CD4-positive, CD25-positive, alpha-beta regulatory T cell (primary cell): ENCODE results near the gene LIPC. TPM values are rescaled to one million over a fixed set of nuclear protein-coding genes. Genes with fewer than 3 reads are reported as not detected.

Experiments
- ATAC-seq, 2 donors: fragments of 150-1000 bp; cut with Tn5 transposase; one replicate each; pipeline ENCODE4 v1.10.0; 2021; ENCODE audit warnings: low read depth in 2 of 2, moderate number of reproducible peaks in 2 of 2, moderate library complexity in 1 of 2
- DNase-seq, 3 donors: peaks; one replicate each; pipeline versions ENCODE4 v3.0.0 to v3.0.0-alpha.2; 2012 to 2022; ENCODE audit warnings: mixed read lengths in 1 of 3
- H3K27ac ChIP-seq: one replicate; pipeline ENCODE4 v1.7.0; 2013; ENCODE audit warnings: mild to moderate bottlenecking, low read length; ENCODE audit not compliant: insufficient read depth, poor library complexity, severe bottlenecking
- H3K27me3 ChIP-seq: one replicate; pipeline ENCODE4 v1.7.0; 2013; ENCODE audit warnings: low read length; ENCODE audit not compliant: control insufficient read depth, insufficient read depth
- H3K36me3 ChIP-seq: one replicate; pipeline ENCODE4 v1.7.0; 2013; ENCODE audit warnings: mild to moderate bottlenecking, low read length, moderate library complexity; ENCODE audit not compliant: control insufficient read depth, insufficient read depth
- H3K4me1 ChIP-seq: 2 replicates; pipeline ENCODE4 v1.7.0; 2013; ENCODE audit warnings: mild to moderate bottlenecking, low read length; ENCODE audit not compliant: insufficient read depth, control insufficient read depth, poor library complexity, severe bottlenecking
- H3K4me3 ChIP-seq: one replicate; pipeline ENCODE4 v1.7.0; 2013; ENCODE audit warnings: low read depth, mild to moderate bottlenecking, low read length, moderate library complexity
- H3K9me3 ChIP-seq, 2 experiments: 1 replicate in 1 of 2; 2 replicates in 1 of 2; pipeline ENCODE4 v1.7.0; 2013; ENCODE audit warnings: low read length in 2 of 2, mild to moderate bottlenecking in 1 of 2, moderate library complexity in 1 of 2; ENCODE audit not compliant: control insufficient read depth in 2 of 2
- H3K27ac Mint-ChIP-seq, 3 donors: one replicate each; pipeline ENCODE4 v1.8.0; 2020 to 2022; ENCODE audit warnings: mild to moderate bottlenecking in 3 of 3, mixed read lengths in 3 of 3, moderate library complexity in 2 of 3
- H3K27me3 Mint-ChIP-seq: one replicate; pipeline ENCODE4 v1.8.0; 2022; ENCODE audit warnings: mild to moderate bottlenecking, mixed read lengths
- H3K36me3 Mint-ChIP-seq: one replicate; pipeline ENCODE4 v1.8.0; 2020; ENCODE audit warnings: mixed read lengths
- H3K4me1 Mint-ChIP-seq, 4 donors: one replicate each; pipeline ENCODE4 v1.8.0; 2020 to 2022; ENCODE audit warnings: mixed read lengths in 4 of 4, mild to moderate bottlenecking in 1 of 4
- H3K4me3 Mint-ChIP-seq, 4 donors: one replicate each; pipeline ENCODE4 v1.8.0; 2020 to 2022; ENCODE audit warnings: mild to moderate bottlenecking in 4 of 4, mixed read lengths in 4 of 4, moderate library complexity in 3 of 4
- H3K9me3 Mint-ChIP-seq, 7 donors: one replicate each; pipeline ENCODE4 v1.8.0; 2020 to 2022; ENCODE audit warnings: mixed read lengths in 7 of 7, mild to moderate bottlenecking in 3 of 7, moderate library complexity in 2 of 7
- polyA plus RNA-seq, 4 donors: library from polyadenylated mRNA; unstranded; fragments of 300-500 nt; fragmentation: Illumina TruSeq; gene quantifications; one replicate each; pipeline ENCODE4 v1.2.3, GENCODE V29; 2021
- total RNA-seq: library from RNA; stranded (reverse); gene quantifications from one replicate; pipeline ENCODE4 v1.2.3, GENCODE V29; 2022

Gene LIPC
- total and polyA plus RNA-seq, 5 donors from 2014 or later = 0.54 to 1.7 (median 1.6) TPM

DNA sequence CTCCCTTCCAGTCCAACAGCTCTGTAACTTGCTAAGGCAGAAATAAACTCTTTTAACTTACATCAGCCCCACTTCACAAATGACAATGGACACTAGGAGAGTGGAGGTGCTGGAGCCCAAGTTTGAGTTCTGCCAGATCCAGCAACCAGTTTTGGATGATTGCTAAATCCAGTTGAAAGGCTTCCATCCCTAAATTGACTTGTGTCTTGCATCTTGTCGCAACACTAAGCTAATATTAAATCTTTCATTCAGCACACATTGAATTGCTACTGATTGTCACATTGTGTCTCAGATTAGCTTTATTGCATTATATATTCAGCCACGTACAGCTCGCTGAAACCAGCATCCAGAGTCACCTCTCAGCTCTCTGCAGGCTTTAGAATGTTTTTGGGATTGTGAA is 41.7 kb upstream of the LIPC start:
- H3K9me3 Mint-ChIP-seq = no peaks in the 10 kb centered on the region
- no peak for DNase-seq
- no peak overlapping the region for H3K27ac Mint-ChIP-seq
- no peak overlapping the region for H3K4me3 Mint-ChIP-seq
- Histone ChIP-seq H3K4me1 (no peaks in the 10 kb centered on the region), H3K27ac (no peak overlapping the region), H3K4me3 (no peak overlapping the region), H3K27me3 (peaks cover 4% of the 10 kb centered on the region), H3K36me3 (no peaks in the 10 kb centered on the region), H3K9me3 (no peaks in the 10 kb centered on the region)
- H3K36me3 Mint-ChIP-seq = peaks cover 4% of the 10 kb centered on the region
- H3K4me1 Mint-ChIP-seq = no peaks in the 10 kb centered on the region
- H3K27me3 Mint-ChIP-seq = peaks cover 13% of the 10 kb centered on the region
- ATAC-seq = no peak

GRCh38 chr15:58390655-58391054 is 41.1 kb upstream of the LIPC start:
- H3K4me3 ChIP-seq = no peak overlapping the region
- no peak for DNase-seq
- no peaks in the 10 kb centered on the region for H3K4me1 Mint-ChIP-seq
- peaks cover 13% of the 10 kb centered on the region for H3K27me3 Mint-ChIP-seq
- ATAC-seq = no peak
- no peaks in the 10 kb centered on the region for H3K36me3 ChIP-seq
- H3K27ac Mint-ChIP-seq = no peak overlapping the region
- H3K9me3 ChIP-seq = no peaks in the 10 kb centered on the region
- no peak overlapping the region for H3K27ac ChIP-seq
- H3K9me3 Mint-ChIP-seq = no peaks in the 10 kb centered on the region
- H3K27me3 ChIP-seq = peaks cover 4% of the 10 kb centered on the region
- peaks cover 4% of the 10 kb centered on the region for H3K36me3 Mint-ChIP-seq
- H3K4me3 Mint-ChIP-seq = no peak overlapping the region
- H3K4me1 ChIP-seq = no peaks in the 10 kb centered on the region

GRCh38 chr15:58391088-58391487 is 40.7 kb upstream of the LIPC start:
- peaks cover 13% of the 10 kb centered on the region for H3K27me3 Mint-ChIP-seq
- Histone ChIP-seq H3K27me3 (peaks cover 4% of the 10 kb centered on the region), H3K4me3 (no peak overlapping the region), H3K4me1 (no peaks in the 10 kb centered on the region), H3K9me3 (no peaks in the 10 kb centered on the region), H3K27ac (no peak overlapping the region), H3K36me3 (no peaks in the 10 kb centered on the region)
- ATAC-seq = no peak
- peak overlapping the region in 1 of 3 donors; percentile 23 for H3K27ac Mint-ChIP-seq
- H3K4me3 Mint-ChIP-seq = no peak overlapping the region
- peaks cover 0 to 2% (median 0%) of the 10 kb centered on the region in 4 donors for H3K4me1 Mint-ChIP-seq
- DNase-seq = no peak
- H3K9me3 Mint-ChIP-seq = no peaks in the 10 kb centered on the region
- H3K36me3 Mint-ChIP-seq = peaks cover 4% of the 10 kb centered on the region

DNA sequence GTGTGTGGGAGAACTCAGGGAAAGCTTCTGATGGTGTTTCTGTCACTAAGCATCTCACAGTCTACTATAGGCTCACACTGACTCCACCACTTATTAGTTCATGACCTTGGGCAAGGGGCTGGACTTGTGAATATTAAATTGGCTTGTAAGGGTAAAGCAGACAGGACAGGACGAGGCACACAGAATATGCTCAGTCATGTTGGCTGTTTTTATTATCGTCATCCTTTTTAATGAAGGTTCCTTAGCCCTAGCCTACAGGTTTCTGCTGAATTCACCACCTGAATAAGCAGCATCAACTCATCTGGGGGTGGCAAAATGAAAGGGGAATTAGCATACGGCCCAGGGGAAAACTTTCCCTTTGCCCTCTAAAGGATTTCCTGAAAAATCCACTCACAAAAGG is 39.6 kb upstream of the LIPC start:
- H3K36me3 Mint-ChIP-seq = peaks cover 4% of the 10 kb centered on the region
- DNase-seq = no peak
- H3K9me3 ChIP-seq = no peaks in the 10 kb centered on the region
- H3K4me3 ChIP-seq = no peak overlapping the region
- H3K36me3 ChIP-seq = no peaks in the 10 kb centered on the region
- peaks cover 4% of the 10 kb centered on the region for H3K27me3 ChIP-seq
- no peaks in the 10 kb centered on the region for H3K4me1 ChIP-seq
- H3K9me3 Mint-ChIP-seq = no peaks in the 10 kb centered on the region
- H3K27me3 Mint-ChIP-seq = peaks cover 13% of the 10 kb centered on the region
- H3K4me3 Mint-ChIP-seq = no peak overlapping the region
- no peak for ATAC-seq
- H3K27ac ChIP-seq = no peak overlapping the region
- no peak overlapping the region for H3K27ac Mint-ChIP-seq
- H3K4me1 Mint-ChIP-seq = peaks cover 0 to 2% (median 0%) of the 10 kb centered on the region in 4 donors

DNA sequence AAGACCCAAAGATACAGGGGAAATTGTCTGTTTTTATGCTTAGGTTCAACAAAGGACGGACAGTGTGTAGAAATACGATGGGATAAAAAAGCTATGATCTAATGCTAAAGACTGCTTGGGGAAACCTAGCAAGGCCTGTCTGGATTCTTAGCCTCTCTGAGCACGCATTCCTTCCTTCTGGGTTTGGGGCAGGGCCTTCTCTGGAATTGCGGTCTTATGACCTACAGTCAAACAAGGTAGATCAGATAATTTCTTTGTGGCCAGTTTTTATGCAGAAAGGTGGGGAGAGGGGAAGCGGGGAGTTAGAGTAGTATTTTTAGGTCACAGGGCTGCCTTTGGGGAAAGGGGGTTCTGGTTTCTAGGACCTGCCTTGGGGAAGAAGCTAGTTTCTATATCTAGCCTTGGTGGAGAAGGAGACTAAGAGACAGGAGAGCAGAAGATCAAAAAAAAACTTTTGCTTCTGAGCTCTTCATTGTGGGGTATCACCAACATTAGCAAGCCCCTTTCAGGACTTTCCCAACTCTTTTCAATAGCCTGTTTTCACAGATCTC is 39.1 kb upstream of the LIPC start:
- Histone ChIP-seq H3K4me1 (no peaks in the 10 kb centered on the region), H3K27ac (no peak overlapping the region), H3K9me3 (no peaks in the 10 kb centered on the region), H3K4me3 (no peak overlapping the region), H3K27me3 (peaks cover 4% of the 10 kb centered on the region), H3K36me3 (no peaks in the 10 kb centered on the region)
- Mint-ChIP-seq H3K27me3 (peaks cover 13% of the 10 kb centered on the region), H3K4me1 (peaks cover 0 to 2% (median 0%) of the 10 kb centered on the region in 4 donors), H3K36me3 (peaks cover 4% of the 10 kb centered on the region), H3K4me3 (no peak overlapping the region), H3K27ac (no peak overlapping the region), H3K9me3 (no peaks in the 10 kb centered on the region)
- no peak for ATAC-seq
- DNase-seq = no peak

DNA sequence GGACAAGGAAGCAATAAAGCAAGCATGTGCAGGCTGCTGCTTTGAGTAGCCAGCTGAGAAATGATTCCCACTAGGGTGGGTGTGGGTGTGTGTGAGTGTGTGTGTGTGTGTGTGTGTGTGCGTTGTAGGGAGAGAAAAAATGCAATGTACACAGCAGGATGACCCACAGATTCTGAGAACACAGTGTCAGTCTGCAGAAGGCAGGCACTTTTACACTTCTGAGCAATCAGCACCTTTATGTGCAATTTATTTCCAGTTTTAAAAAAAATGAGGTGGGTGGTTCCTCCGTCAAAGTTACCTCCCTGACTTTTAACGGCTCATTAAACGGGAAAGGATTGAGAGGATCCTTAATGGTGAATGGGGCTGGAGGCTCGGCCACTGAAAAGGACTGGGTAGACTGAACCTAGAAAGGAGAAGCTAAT is 38.5 kb upstream of the LIPC start:
- no peaks in the 10 kb centered on the region for H3K9me3 ChIP-seq
- H3K27ac Mint-ChIP-seq = no peak overlapping the region
- no peaks in the 10 kb centered on the region for H3K36me3 ChIP-seq
- ATAC-seq (no peak), DNase-seq (no peak)
- no peak overlapping the region for H3K4me3 Mint-ChIP-seq
- H3K4me3 ChIP-seq = no peak overlapping the region
- H3K9me3 Mint-ChIP-seq = no peaks in the 10 kb centered on the region
- peaks cover 4% of the 10 kb centered on the region for H3K36me3 Mint-ChIP-seq
- H3K4me1 ChIP-seq = no peaks in the 10 kb centered on the region
- H3K4me1 Mint-ChIP-seq = peaks cover 0 to 2% (median 0%) of the 10 kb centered on the region in 4 donors
- H3K27me3 Mint-ChIP-seq = peaks cover 13% of the 10 kb centered on the region
- H3K27me3 ChIP-seq = peaks cover 4% of the 10 kb centered on the region
- no peak overlapping the region for H3K27ac ChIP-seq

DNA sequence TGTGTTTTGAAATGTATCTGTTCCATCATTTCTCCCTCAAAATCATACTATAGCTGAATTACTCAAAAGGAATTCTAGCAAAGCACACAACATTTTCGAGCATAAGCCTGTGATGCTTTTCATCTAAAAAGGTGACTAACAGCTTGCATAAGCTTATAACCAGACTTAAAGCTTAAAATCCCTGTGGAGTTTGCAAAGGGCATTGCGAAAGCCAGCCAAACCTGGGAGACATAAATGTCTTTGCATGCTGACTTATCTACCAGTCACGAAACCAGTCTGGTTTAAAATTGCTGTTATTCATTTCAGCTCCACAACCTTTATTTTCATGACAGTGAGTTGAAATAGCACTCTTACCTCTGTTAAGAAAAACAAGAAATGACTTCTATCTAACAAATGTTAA is 35.6 kb upstream of the LIPC start:
- Histone ChIP-seq H3K4me3 (no peak overlapping the region), H3K4me1 (no peaks in the 10 kb centered on the region), H3K9me3 (no peaks in the 10 kb centered on the region), H3K36me3 (no peaks in the 10 kb centered on the region), H3K27me3 (peaks cover 4% of the 10 kb centered on the region), H3K27ac (no peak overlapping the region)
- DNase-seq (no peak), ATAC-seq (no peak)
- H3K36me3 Mint-ChIP-seq = peaks cover 4% of the 10 kb centered on the region
- H3K4me1 Mint-ChIP-seq = peaks cover 0 to 2% (median 0%) of the 10 kb centered on the region in 4 donors
- no peak overlapping the region for H3K4me3 Mint-ChIP-seq
- no peak overlapping the region for H3K27ac Mint-ChIP-seq
- no peaks in the 10 kb centered on the region for H3K9me3 Mint-ChIP-seq
- peaks cover 4% of the 10 kb centered on the region for H3K27me3 Mint-ChIP-seq

DNA sequence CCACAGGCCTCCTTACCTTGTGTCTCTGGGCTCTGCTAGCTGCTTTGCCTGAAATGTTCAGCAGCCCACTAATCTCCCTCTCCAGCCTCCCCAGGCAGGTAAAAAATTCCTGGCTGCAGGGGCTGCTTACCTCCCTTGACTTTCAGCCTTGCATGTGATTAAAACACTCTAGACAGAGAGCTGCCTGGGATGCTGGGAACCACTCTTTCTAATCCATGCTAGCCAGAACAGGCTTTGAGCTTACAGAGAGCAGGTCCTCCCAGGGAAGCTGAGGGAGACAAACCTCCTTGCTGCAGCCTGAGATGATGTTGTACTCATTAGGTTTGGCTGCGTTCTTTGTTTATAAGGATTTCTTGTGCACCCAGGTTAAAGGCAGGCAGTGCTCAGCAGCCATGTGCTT is 33.7 kb upstream of the LIPC start:
- peak overlapping the region in 1 of 3 donors; percentile 4 for H3K27ac Mint-ChIP-seq
- H3K4me3 Mint-ChIP-seq = no peak overlapping the region

More for the DNA sequence above, 33.7 kb upstream of the LIPC start:
- Mint-ChIP-seq H3K36me3 (peaks cover 4% of the 10 kb centered on the region), H3K4me1 (peaks cover 0 to 2% (median 0%) of the 10 kb centered on the region in 4 donors), H3K27me3 (no peaks in the 10 kb centered on the region), H3K9me3 (no peaks in the 10 kb centered on the region)
- ATAC-seq (no peak), DNase-seq (no peak)
- H3K36me3 ChIP-seq = no peaks in the 10 kb centered on the region
- H3K27me3 ChIP-seq = peaks cover 4% of the 10 kb centered on the region
- H3K4me3 ChIP-seq = no peak overlapping the region
- H3K4me1 ChIP-seq = no peaks in the 10 kb centered on the region
- H3K27ac ChIP-seq = no peak overlapping the region
- H3K9me3 ChIP-seq = no peaks in the 10 kb centered on the region
